GM12878 (cell line): ENCODE data around the gene RNASEH2A. TPM values are rescaled to one million over a fixed set of nuclear protein-coding genes. Genes with fewer than 3 reads are reported as not detected.

Experiments used
- BACH1 ChIP-seq: fragments of 450-650 bp; IDR thresholded peaks from 2 replicates; pipeline ENCODE4 v1.6.1; 2017; ENCODE audit warnings: mild to moderate bottlenecking, borderline replicate concordance
- CEBPB ChIP-seq, 2 experiments: fragments of 150-350 bp in 1 of 2; IDR thresholded peaks; 2 replicates each; pipeline ENCODE4 v1.6.1; 2012 to 2014; ENCODE audit warnings: low read depth in 2 of 2, low read length in 2 of 2, borderline replicate concordance in 1 of 2, inconsistent platforms in 1 of 2
- CREM ChIP-seq: IDR thresholded peaks from 2 replicates; pipeline ENCODE4 v1.6.1; 2014; ENCODE audit warnings: antibody characterized with exemption, low read depth
- EED ChIP-seq: sonication (generic); IDR thresholded peaks from 2 replicates; pipeline ENCODE4 v1.6.1; 2016; ENCODE audit warnings: antibody characterized with exemption, low read depth
- IKZF1 ChIP-seq: fragments of 450-650 bp; conservative IDR thresholded peaks from 2 replicates; pipeline ENCODE4 v1.6.1; 2017; ENCODE audit warnings: antibody characterized with exemption, mild to moderate bottlenecking
- LARP7 ChIP-seq: fragments of 450-650 bp; IDR thresholded peaks from 2 replicates; pipeline ENCODE4 v1.6.1; 2017; ENCODE audit warnings: mild to moderate bottlenecking
- MYC ChIP-seq: IDR thresholded peaks from 2 replicates; pipeline ENCODE4 v1.6.1; 2011; ENCODE audit warnings: mild to moderate bottlenecking, low read length, moderate library complexity, inconsistent platforms; ENCODE audit not compliant: insufficient read depth, insufficient replicate concordance, insufficient read length, severe bottlenecking
- NFXL1 ChIP-seq: fragments of 450-650 bp; IDR thresholded peaks from 2 replicates; pipeline ENCODE4 v1.6.1; 2017; ENCODE audit warnings: antibody characterized with exemption, mild to moderate bottlenecking, borderline replicate concordance
- PML ChIP-seq: IDR thresholded peaks from 2 replicates; pipeline ENCODE4 v1.6.1; 2012; ENCODE audit warnings: low read length, inconsistent platforms
- POLR2AphosphoS5 ChIP-seq: IDR thresholded peaks from 2 replicates; pipeline ENCODE4 v1.6.1; 2011; ENCODE audit warnings: mild to moderate bottlenecking, low read length, inconsistent platforms
- POU2F2 ChIP-seq: IDR thresholded peaks from 3 replicates; pipeline ENCODE4 v1.6.1; 2011; ENCODE audit warnings: low read depth, mild to moderate bottlenecking, low read length, borderline replicate concordance
- RAD51 ChIP-seq: fragments of 450-650 bp; IDR thresholded peaks from 2 replicates; pipeline ENCODE4 v1.6.1; 2016; ENCODE audit warnings: moderate library complexity, mild to moderate bottlenecking, inconsistent platforms
- RBBP5 ChIP-seq: fragments of 200-600 bp; sonication (generic); conservative IDR thresholded peaks from 2 replicates; pipeline ENCODE4 v1.6.1; 2016
- RCOR1 ChIP-seq: conservative IDR thresholded peaks from 2 replicates; pipeline ENCODE4 v1.6.1; 2012; ENCODE audit warnings: low read depth, low read length, improper control_type of control experiment
- RELB ChIP-seq: fragments of 450-650 bp; IDR thresholded peaks from 2 replicates; pipeline ENCODE4 v1.6.1; 2017; ENCODE audit warnings: low read depth, mild to moderate bottlenecking, moderate library complexity
- RUNX3 ChIP-seq: IDR thresholded peaks from 2 replicates; pipeline ENCODE4 v1.6.1; 2012; ENCODE audit warnings: low read length, inconsistent platforms
- SIX5 ChIP-seq: IDR thresholded peaks from 2 replicates; pipeline ENCODE4 v1.6.1; 2011; ENCODE audit warnings: mild to moderate bottlenecking, low read depth, low read length, moderate library complexity; ENCODE audit not compliant: severe bottlenecking
- SP1 ChIP-seq: IDR thresholded peaks from one replicate; pipeline ENCODE4 v1.6.1; 2011; ENCODE audit warnings: low read depth, low read length
- STAT3 ChIP-seq: IDR thresholded peaks from 2 replicates; pipeline ENCODE4 v1.6.1; 2011; ENCODE audit warnings: low read depth, low read length, improper control_type of control experiment
- TBL1XR1 ChIP-seq: IDR thresholded peaks from 2 replicates; pipeline ENCODE4 v1.6.1; 2012; ENCODE audit warnings: low read depth, low read length, improper control_type of control experiment
- TCF12 ChIP-seq: IDR thresholded peaks from 2 replicates; pipeline ENCODE4 v1.6.1; 2011; ENCODE audit warnings: low read depth, mild to moderate bottlenecking, low read length
- WRNIP1 ChIP-seq: IDR thresholded peaks from 2 replicates; pipeline ENCODE4 v1.6.1; 2011; ENCODE audit warnings: low read depth, low read length, improper control_type of control experiment, borderline replicate concordance
- polyA plus RNA-seq, 11 experiments: library from polyadenylated mRNA; depleted of rRNA in 4 of 11; unstranded in 6 of 11; stranded (reverse) in 5 of 11; fragments of >200 nt; fragmentation: Nextera tagmentation in 4 of 11; fragmentation: Illumina TruSeq in 1 of 11; extraction: Ambion mirVana in 4 of 11; extraction: Trizol in 1 of 11; gene quantifications; 1 replicate in 1 of 11; 2 replicates in 10 of 11; pipeline versions ENCODE4 v1.2.1 to v1.2.3, GENCODE V29; 2011 to 2016; ENCODE audit warnings: inconsistent platforms in 2 of 11, missing spikeins in 2 of 11, low read depth in 1 of 11
- total RNA-seq, 4 experiments: library from RNA; depleted of rRNA in 3 of 4; stranded (reverse); fragments of >200 nt in 3 of 4; fragmentation: Illumina TruSeq in 1 of 4; extraction: Trizol in 1 of 4; gene quantifications; 2 replicates each; pipeline versions ENCODE4 v1.2.1 to v1.2.3, GENCODE V29; 2013 to 2021
- TF ChIP-seq, protein P1 (sequence below): fragments of 450-650 bp; conservative IDR thresholded peaks from 2 replicates; pipeline ENCODE4 v1.6.1; 2017; ENCODE audit warnings: mild to moderate bottlenecking, moderate library complexity
- TF ChIP-seq, protein P2 (sequence below): fragments of 450-650 bp; formaldehyde crosslinking; IDR thresholded peaks from 2 replicates; pipeline ENCODE4 v1.5.0; 2022; ENCODE audit warnings: mild to moderate bottlenecking, missing genetic modification characterization

RNASEH2A gene
- total and polyA plus RNA-seq, 10 of the 15 experiments (the other 5 are each of a cell fraction or from before 2014, with no cell fraction given): 17.4 to 103 (median 40.4) TPM

DNA sequence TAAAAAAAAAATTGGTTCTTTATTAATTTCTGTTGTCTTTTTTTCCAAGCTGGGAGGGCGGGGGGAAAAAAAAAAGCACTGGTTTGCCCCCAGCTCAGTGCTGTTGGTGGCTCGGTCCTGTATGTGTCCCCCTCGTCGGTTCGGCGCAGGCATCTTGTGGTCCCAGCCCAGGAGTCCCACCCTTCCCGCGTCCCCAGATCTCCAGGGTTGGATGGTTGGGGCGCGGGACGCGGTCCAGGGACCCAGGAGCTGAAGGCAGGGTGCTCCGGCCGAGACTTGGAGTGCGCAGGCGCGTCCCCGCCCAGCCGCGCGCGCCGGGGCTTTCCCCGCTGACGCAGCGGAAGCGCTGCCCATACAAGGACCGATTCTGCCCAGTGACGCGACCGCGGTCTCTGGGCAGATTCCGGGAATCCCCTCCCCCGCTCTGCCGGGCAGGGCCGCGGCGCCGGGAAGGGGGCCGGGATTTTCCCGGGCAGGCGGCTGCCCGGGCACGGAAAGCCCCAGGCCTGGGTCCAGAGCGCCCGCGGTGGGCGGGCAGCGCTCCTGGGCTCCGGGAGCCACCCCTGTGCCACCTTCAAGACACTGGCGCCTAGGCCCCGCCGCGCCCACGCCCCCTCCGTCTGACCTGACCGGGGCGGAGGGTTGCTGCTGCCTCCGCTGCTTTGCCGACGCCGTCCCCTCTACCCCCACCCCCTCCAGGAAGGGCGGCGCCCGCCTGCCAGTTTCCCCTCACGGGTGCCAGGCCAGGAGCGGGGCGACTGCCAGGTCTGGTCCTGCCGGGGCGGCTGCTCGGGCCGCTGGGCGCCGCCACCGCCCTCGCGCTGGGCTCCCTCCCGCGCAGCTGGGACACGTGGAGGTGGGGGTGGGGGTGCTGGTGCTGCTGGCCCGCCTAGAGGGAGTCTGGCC, 12.8 kb upstream of the RNASEH2A start (continued):
- TF ChIP-seq BACH1: peak; percentile 99
- TF ChIP-seq SIX5: no peak
- TF ChIP-seq CEBPB (IDR thresholded peaks at IDR 0.05; ENCODE audit: borderline replicate concordance in 1 of 2, low read depth in 2 of 2, low read length in 2 of 2): no peak
- no peak for TF ChIP-seq PML
- peak; percentile 91; the same call in 1 of the 2 replicates for TF ChIP-seq RELB
- TF ChIP-seq TBL1XR1: peak; percentile 72
- no peak for TF ChIP-seq NFXL1
- peak; percentile 100 for TF ChIP-seq IKZF1
- peak; percentile 55 for TF ChIP-seq MYC
- TF ChIP-seq, protein P1, sequence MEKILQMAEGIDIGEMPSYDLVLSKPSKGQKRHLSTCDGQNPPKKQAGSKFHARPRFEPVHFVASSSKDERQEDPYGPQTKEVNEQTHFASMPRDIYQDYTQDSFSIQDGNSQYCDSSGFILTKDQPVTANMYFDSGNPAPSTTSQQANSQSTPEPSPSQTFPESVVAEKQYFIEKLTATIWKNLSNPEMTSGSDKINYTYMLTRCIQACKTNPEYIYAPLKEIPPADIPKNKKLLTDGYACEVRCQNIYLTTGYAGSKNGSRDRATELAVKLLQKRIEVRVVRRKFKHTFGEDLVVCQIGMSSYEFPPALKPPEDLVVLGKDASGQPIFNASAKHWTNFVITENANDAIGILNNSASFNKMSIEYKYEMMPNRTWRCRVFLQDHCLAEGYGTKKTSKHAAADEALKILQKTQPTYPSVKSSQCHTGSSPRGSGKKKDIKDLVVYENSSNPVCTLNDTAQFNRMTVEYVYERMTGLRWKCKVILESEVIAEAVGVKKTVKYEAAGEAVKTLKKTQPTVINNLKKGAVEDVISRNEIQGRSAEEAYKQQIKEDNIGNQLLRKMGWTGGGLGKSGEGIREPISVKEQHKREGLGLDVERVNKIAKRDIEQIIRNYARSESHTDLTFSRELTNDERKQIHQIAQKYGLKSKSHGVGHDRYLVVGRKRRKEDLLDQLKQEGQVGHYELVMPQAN: peak; percentile 93
- peak; percentile 80 for TF ChIP-seq CREM
- TF ChIP-seq LARP7: peak; percentile 87
- no peak for TF ChIP-seq RUNX3
- peak; percentile 87 for TF ChIP-seq EED
- TF ChIP-seq RBBP5: no peak
- TF ChIP-seq STAT3: peak; percentile 70; the same call in 1 of the 2 replicates
- no peak for TF ChIP-seq RAD51
- peak; percentile 11 for TF ChIP-seq SP1
- no peak for TF ChIP-seq WRNIP1
- TF ChIP-seq TCF12: peak; percentile 68; the same call in 1 of the 2 replicates
- TF ChIP-seq RCOR1: no peak
- TF ChIP-seq POLR2AphosphoS5: peak; percentile 91
- TF ChIP-seq, protein P2, sequence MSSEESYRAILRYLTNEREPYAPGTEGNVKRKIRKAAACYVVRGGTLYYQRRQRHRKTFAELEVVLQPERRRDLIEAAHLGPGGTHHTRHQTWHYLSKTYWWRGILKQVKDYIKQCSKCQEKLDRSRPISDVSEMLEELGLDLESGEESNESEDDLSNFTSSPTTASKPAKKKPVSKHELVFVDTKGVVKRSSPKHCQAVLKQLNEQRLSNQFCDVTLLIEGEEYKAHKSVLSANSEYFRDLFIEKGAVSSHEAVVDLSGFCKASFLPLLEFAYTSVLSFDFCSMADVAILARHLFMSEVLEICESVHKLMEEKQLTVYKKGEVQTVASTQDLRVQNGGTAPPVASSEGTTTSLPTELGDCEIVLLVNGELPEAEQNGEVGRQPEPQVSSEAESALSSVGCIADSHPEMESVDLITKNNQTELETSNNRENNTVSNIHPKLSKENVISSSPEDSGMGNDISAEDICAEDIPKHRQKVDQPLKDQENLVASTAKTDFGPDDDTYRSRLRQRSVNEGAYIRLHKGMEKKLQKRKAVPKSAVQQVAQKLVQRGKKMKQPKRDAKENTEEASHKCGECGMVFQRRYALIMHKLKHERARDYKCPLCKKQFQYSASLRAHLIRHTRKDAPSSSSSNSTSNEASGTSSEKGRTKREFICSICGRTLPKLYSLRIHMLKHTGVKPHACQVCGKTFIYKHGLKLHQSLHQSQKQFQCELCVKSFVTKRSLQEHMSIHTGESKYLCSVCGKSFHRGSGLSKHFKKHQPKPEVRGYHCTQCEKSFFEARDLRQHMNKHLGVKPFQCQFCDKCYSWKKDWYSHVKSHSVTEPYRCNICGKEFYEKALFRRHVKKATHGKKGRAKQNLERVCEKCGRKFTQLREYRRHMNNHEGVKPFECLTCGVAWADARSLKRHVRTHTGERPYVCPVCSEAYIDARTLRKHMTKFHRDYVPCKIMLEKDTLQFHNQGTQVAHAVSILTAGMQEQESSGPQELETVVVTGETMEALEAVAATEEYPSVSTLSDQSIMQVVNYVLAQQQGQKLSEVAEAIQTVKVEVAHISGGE: 0 out of 2 replicates have a peak, but pooled peaks have one; percentile 33
- peak; percentile 95 for TF ChIP-seq POU2F2
